GM19455 (cell line): ENCODE measurements around the gene THRSP.
"Not testable (repeated sequence)": the region's sequence is repeated elsewhere in the genome, so short reads cannot be mapped to it uniquely, and the experiment has no call there.

Experiments
- ATAC-seq: cut with Tn5 transposase; IDR thresholded peaks from one replicate; pipeline ENCODE4 v1.9.1; 2021; ENCODE audit not compliant: unreplicated experiment

THRSP gene

GRCh38 chr11:78063440-78064181 is at the start of gene THRSP:
Gene THRSP, plus strand, starts transcription at chr11:78063861. Its CDS starts 21 bp downstream, at chr11:78063882.
- no peak for ATAC-seq

GRCh38 chr11:78014937-78015520 is 48.6 kb upstream of the THRSP start:
- not testable (repeated sequence) for ATAC-seq

- ATAC-seq, result no peak
Measured at GRCh38 chr11:78015878-78016277, 47.8 kb upstream of the THRSP start.

GRCh38 chr11:78019808-78020207 is 43.9 kb upstream of the THRSP start:
- ATAC-seq, result no peak

GRCh38 chr11:78020246-78020645 is 43.4 kb upstream of the THRSP start:
- no peak for ATAC-seq

GRCh38 chr11:78021611-78022010 is 42.0 kb upstream of the THRSP start:
- ATAC-seq, result no peak

GRCh38 chr11:78022397-78023396 is 41.0 kb upstream of the THRSP start, which contains the start of gene KCTD14:
Gene KCTD14, minus strand, starts transcription at chr11:78023276. Its CDS starts 27 bp downstream, at chr11:78023249.
- no peak for ATAC-seq

- ATAC-seq, result no peak
Measured at GRCh38 chr11:78023426-78023825, 40.2 kb upstream of the THRSP start.

GRCh38 chr11:78025378-78025777 is 38.3 kb upstream of the THRSP start:
- no peak for ATAC-seq

GRCh38 chr11:78027759-78028158 is 35.9 kb upstream of the THRSP start:
- no peak for ATAC-seq

- ATAC-seq, result not testable (repeated sequence)
Measured at GRCh38 chr11:78028423-78028822, 35.2 kb upstream of the THRSP start.

- ATAC-seq, result no peak
Measured at GRCh38 chr11:78030429-78031325, 33.0 kb upstream of the THRSP start.

- no peak for ATAC-seq
Measured at GRCh38 chr11:78031629-78032028, 32.0 kb upstream of the THRSP start.

- no peak for ATAC-seq
Measured at GRCh38 chr11:78032090-78032489, 31.6 kb upstream of the THRSP start.

GRCh38 chr11:78033040-78033439 is 30.6 kb upstream of the THRSP start:
- no peak for ATAC-seq

- no peak for ATAC-seq
Measured at GRCh38 chr11:78034623-78035022, 29.0 kb upstream of the THRSP start.

GRCh38 chr11:78036313-78036712 is 27.3 kb upstream of the THRSP start:
- ATAC-seq, result no peak

- no peak for ATAC-seq
Measured at GRCh38 chr11:78037056-78037455, 26.6 kb upstream of the THRSP start.

- ATAC-seq, result no peak
Measured at GRCh38 chr11:78037825-78038620, 25.6 kb upstream of the THRSP start.
